A549 (cell line): ENCODE data around the gene ZNF205. TPM values are rescaled to one million over a fixed set of nuclear protein-coding genes. Genes with fewer than 3 reads are reported as not detected.
A peak's percentile ranks its signal among the peaks of the same experiment; 100 is the strongest.

Source experiments
- ATAC-seq, 2 experiments: fragments of 200-7000 bp in 1 of 2; fragments of >200 bp in 1 of 2; cut with Nextera tagmentation in 1 of 2; cut with Tn5 transposase in 1 of 2; 3 replicates each; pipeline versions ENCODE4 v1.8.0 to v1.9.1; 2018 to 2020; ENCODE audit warnings: mild to moderate bottlenecking in 1 of 2, moderate library complexity in 1 of 2
- CTCF ChIA-PET: fragments of 300-600 bp; sonication (Branson Sonifier 250); formaldehyde crosslinking; extraction: SDS; loops from one replicate; lab custom pipeline; 2021; ENCODE audit warnings: antibody characterized with exemption, inconsistent platforms; lab: Yijun Ruan, JAX
- POLR2A ChIA-PET: fragments of 350-600 bp; formaldehyde crosslinking; extraction: SDS; loops from one replicate; lab custom pipeline; 2021; ENCODE audit warnings: antibody characterized with exemption, inconsistent platforms; lab: Yijun Ruan, JAX
- DNase-seq, 2 experiments: peaks; one replicate each; pipeline versions ENCODE4 v3.0.0 to v3.0.0-alpha.2; 2011 to 2016; ENCODE audit warnings: low read depth in 1 of 2, low spot score in 1 of 2
- FAIRE-seq: peaks from 2 replicates; lab custom pipeline; 2011; peaks lifted over from hg19 to GRCh38; lab: Jason Lieb, UNC
- H3K27ac ChIP-seq, 2 experiments: fragments of >200 bp; sonication (Bioruptor Twin); formaldehyde crosslinking; 3 replicates each; pipeline ENCODE4 v1.5.1; 2016 to 2017
- H3K4me1 ChIP-seq: fragments of >200 bp; sonication (Bioruptor Twin); formaldehyde crosslinking; 3 replicates; pipeline ENCODE4 v1.6.1; 2016
- H3K4me2 ChIP-seq: fragments of >200 bp; sonication (Bioruptor Twin); formaldehyde crosslinking; 3 replicates; pipeline ENCODE4 v1.6.1; 2016
- H3K4me3 ChIP-seq: fragments of >200 bp; sonication (Bioruptor Twin); formaldehyde crosslinking; 3 replicates; pipeline ENCODE4 v1.5.1; 2016
- H3K9me3 ChIP-seq: fragments of >200 bp; sonication (Bioruptor Twin); formaldehyde crosslinking; 3 replicates; pipeline ENCODE4 v1.6.1; 2016
- BHLHE40 ChIP-seq: IDR thresholded peaks from 2 replicates; pipeline ENCODE4 v1.6.1; 2012; ENCODE audit warnings: low read depth, low read length, inconsistent platforms
- CBX2 ChIP-seq: fragments of 200-600 bp; sonication (generic); IDR thresholded peaks from 2 replicates; pipeline ENCODE4 v1.6.1; 2016; ENCODE audit warnings: low read depth, mild to moderate bottlenecking, borderline replicate concordance
- CBX8 ChIP-seq: fragments of 200-600 bp; sonication (generic); IDR thresholded peaks from 2 replicates; pipeline ENCODE4 v1.6.1; 2016
- CEBPB ChIP-seq, 2 experiments: fragments of >200 bp in 1 of 2; sonication (Bioruptor Twin) in 1 of 2; formaldehyde crosslinking in 1 of 2; IDR thresholded peaks; 2 replicates each; pipeline ENCODE4 v1.6.1; 2012 to 2016
- CHD2 ChIP-seq: fragments of 150-350 bp; IDR thresholded peaks from 2 replicates; pipeline ENCODE4 v1.6.1; 2014; ENCODE audit warnings: low read length; ENCODE audit not compliant: partially characterized antibody
- CHD4 ChIP-seq: fragments of 200-600 bp; sonication (generic); IDR thresholded peaks from 2 replicates; pipeline ENCODE4 v1.6.1; 2016; ENCODE audit warnings: antibody characterized with exemption, mild to moderate bottlenecking, borderline replicate concordance
- EHF ChIP-seq: fragments of 250-450 bp; sonication (Bioruptor Pico); IDR thresholded peaks from 2 replicates; pipeline ENCODE4 v1.5.0; 2020; ENCODE audit warnings: mild to moderate bottlenecking
- ESRRA ChIP-seq: fragments of 150-350 bp; IDR thresholded peaks from 2 replicates; pipeline ENCODE4 v1.6.1; 2014; ENCODE audit warnings: mild to moderate bottlenecking, low read length, borderline replicate concordance
- FOSB ChIP-seq: fragments of 250-450 bp; sonication (Bioruptor Pico); IDR thresholded peaks from 2 replicates; pipeline ENCODE4 v1.5.0; 2020; ENCODE audit warnings: mild to moderate bottlenecking, moderate library complexity
- FOSL2 ChIP-seq, 2 experiments: fragments of 450-650 bp in 1 of 2; fragments of >200 bp in 1 of 2; sonication (Bioruptor Twin) in 1 of 2; formaldehyde crosslinking; IDR thresholded peaks; 2 replicates each; pipeline versions ENCODE4 v1.5.0 to v1.6.1; 2016 to 2020; ENCODE audit warnings: mild to moderate bottlenecking in 1 of 2, moderate library complexity in 1 of 2
- GATA3 ChIP-seq: IDR thresholded peaks from 2 replicates; pipeline ENCODE4 v1.6.1; 2012; ENCODE audit warnings: borderline replicate concordance
- HEYL ChIP-seq: fragments of 250-450 bp; sonication (Bioruptor Pico); IDR thresholded peaks from 2 replicates; pipeline ENCODE4 v1.8.0; 2021; ENCODE audit warnings: mild to moderate bottlenecking, moderate library complexity
- HOXA7 ChIP-seq: fragments of 250-450 bp; sonication (Bioruptor Pico); IDR thresholded peaks from 2 replicates; pipeline ENCODE4 v1.5.0; 2020; ENCODE audit warnings: mild to moderate bottlenecking, moderate library complexity
- JUN ChIP-seq, 2 experiments: fragments of >200 bp; sonication (Bioruptor Twin); formaldehyde crosslinking; IDR thresholded peaks; 2 replicates in 1 of 2; 3 replicates in 1 of 2; pipeline ENCODE4 v1.6.1; 2016 to 2017
- JUNB ChIP-seq: fragments of >200 bp; sonication (Bioruptor Twin); formaldehyde crosslinking; IDR thresholded peaks from 2 replicates; pipeline ENCODE4 v1.6.1; 2016
- KDM1A ChIP-seq: fragments of 200-600 bp; sonication (generic); IDR thresholded peaks from 2 replicates; pipeline ENCODE4 v1.6.1; 2016; ENCODE audit warnings: low read depth, mild to moderate bottlenecking
- MAFK ChIP-seq: fragments of 450-650 bp; IDR thresholded peaks from 2 replicates; pipeline ENCODE4 v1.6.1; 2014; ENCODE audit not compliant: partially characterized antibody
- MYC ChIP-seq: IDR thresholded peaks from 2 replicates; pipeline ENCODE4 v1.6.1; 2012; ENCODE audit warnings: mild to moderate bottlenecking, inconsistent platforms, low read length, improper control_type of control experiment, borderline replicate concordance
- NPAS2 ChIP-seq: fragments of 250-450 bp; sonication (Bioruptor Pico); IDR thresholded peaks from 2 replicates; pipeline ENCODE4 v1.8.0; 2022; ENCODE audit warnings: mild to moderate bottlenecking, moderate library complexity, borderline replicate concordance
- NR3C1 ChIP-seq: fragments of >200 bp; sonication (Bioruptor Twin); formaldehyde crosslinking; IDR thresholded peaks from 3 replicates; pipeline ENCODE4 v1.6.1; 2017
- PHF8 ChIP-seq: fragments of 200-600 bp; sonication (generic); IDR thresholded peaks from 2 replicates; pipeline ENCODE4 v1.6.1; 2016; ENCODE audit warnings: low read depth, mild to moderate bottlenecking, antibody characterized with exemption, moderate library complexity, borderline replicate concordance
- POLR2A ChIP-seq: IDR thresholded peaks from 2 replicates; pipeline ENCODE4 v1.6.1; 2012; ENCODE audit warnings: mild to moderate bottlenecking, low read length
- RAD21 ChIP-seq, 2 experiments: fragments of >200 bp in 1 of 2; sonication (Bioruptor Twin) in 1 of 2; formaldehyde crosslinking in 1 of 2; IDR thresholded peaks in 1 of 2; conservative IDR thresholded peaks in 1 of 2; 2 replicates in 1 of 2; 3 replicates in 1 of 2; pipeline ENCODE4 v1.6.1; 2012 to 2018; ENCODE audit warnings: inconsistent platforms in 1 of 2
- RNF2 ChIP-seq: fragments of 200-600 bp; sonication (generic); IDR thresholded peaks from 2 replicates; pipeline ENCODE4 v1.6.1; 2016; ENCODE audit warnings: low read depth, mild to moderate bottlenecking, antibody characterized with exemption, moderate library complexity, borderline replicate concordance
- SMC3 ChIP-seq: fragments of >200 bp; sonication (Bioruptor Twin); formaldehyde crosslinking; IDR thresholded peaks from 3 replicates; pipeline ENCODE4 v1.6.1; 2018; ENCODE audit warnings: inconsistent platforms
- SREBF2 ChIP-seq: fragments of 450-650 bp; IDR thresholded peaks from 2 replicates; pipeline ENCODE4 v1.6.1; 2014; ENCODE audit warnings: mild to moderate bottlenecking, moderate library complexity
- TFCP2L1 ChIP-seq: fragments of 250-450 bp; sonication (Bioruptor Pico); IDR thresholded peaks from 2 replicates; pipeline ENCODE4 v1.5.0; 2021; ENCODE audit warnings: mild to moderate bottlenecking
- TP53 ChIP-seq: fragments of 250-450 bp; sonication (Bioruptor Pico); IDR thresholded peaks from 2 replicates; pipeline ENCODE4 v1.5.0; 2021; ENCODE audit warnings: mild to moderate bottlenecking, moderate library complexity
- ZC3H11A ChIP-seq: fragments of 450-650 bp; IDR thresholded peaks from 2 replicates; pipeline ENCODE4 v1.6.1; 2014; ENCODE audit warnings: antibody characterized with exemption, mild to moderate bottlenecking
- WGBS: methylation state at CpG from one replicate; pipeline ENCODE4 v1.1.6; 2017; ENCODE audit errors: missing lambda C conversion rate; 5-methylcytosine and 5-hydroxymethylcytosine counted together
- polyA plus RNA-seq, 4 experiments: library from polyadenylated mRNA; depleted of rRNA in 3 of 4; stranded (reverse); fragments of >200 nt; fragmentation: RNase III in 1 of 4; extraction: RNeasy Plus Mini Kit Qiagen cat#74134 plus additional on column Dnase treatment in 1 of 4; gene quantifications; 2 replicates in 3 of 4; 3 replicates in 1 of 4; pipeline ENCODE4 v1.2.3, GENCODE V29; 2011 to 2017
- TF ChIP-seq, protein P1 (sequence below): fragments of 250-450 bp; sonication (Bioruptor Pico); IDR thresholded peaks from 2 replicates; pipeline ENCODE4 v1.5.0; 2021; ENCODE audit warnings: mild to moderate bottlenecking, moderate library complexity, borderline replicate concordance
- TF ChIP-seq, protein P2 (sequence below): fragments of 250-450 bp; sonication (Bioruptor Pico); IDR thresholded peaks from 2 replicates; pipeline ENCODE4 v1.5.0; 2020; ENCODE audit warnings: low read depth, mild to moderate bottlenecking, moderate library complexity

ZNF205 gene
- polyA plus RNA-seq, 2 of the 4 experiments (the other 2 are of a cell fraction): 4.3 to 9.6 TPM

DNA sequence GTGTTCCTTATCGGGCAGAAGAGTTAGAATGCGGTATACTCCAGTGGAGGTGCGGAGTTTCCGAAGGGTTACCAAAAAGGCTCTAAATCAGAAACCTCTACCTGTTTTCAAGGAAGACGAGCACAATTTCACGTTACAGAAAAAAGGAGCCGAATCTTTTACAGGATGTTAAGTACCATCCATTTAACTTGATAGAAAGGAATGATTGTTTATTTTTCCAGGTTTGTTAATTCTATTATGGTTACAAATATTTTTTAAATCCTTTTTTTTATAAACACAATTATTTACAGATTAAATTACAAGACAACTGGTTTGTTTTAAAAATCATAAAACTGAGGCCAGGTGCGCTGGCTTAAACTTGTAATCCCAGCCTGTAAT, 40.6 kb downstream of the ZNF205 start:
- no peaks in the 10 kb centered on the region for H3K9me3 ChIP-seq
- ATAC-seq (peak; percentile 8 to 38), DNase-seq (no peak), FAIRE-seq (no peak)
- peaks cover 7% of the 10 kb centered on the region for H3K4me1 ChIP-seq
- CTCF ChIA-PET: interaction anchor here (0.6 to 11.2 kb wide), 14 partner anchors 9 to 54 kb away, joined by 3 to 158 read pairs (median 8); partner anchors contain the start of genes ZNF213 and ZSCAN10
- POLR2A ChIA-PET: interaction anchor here (1.7 kb wide), 1 partner anchor 8 kb away, joined by 6 read pairs; no protein-coding TSS in a partner anchor
- H3K27ac ChIP-seq: no peak overlapping the region
- H3K4me2 ChIP-seq: peak overlapping the region; percentile 16; the same call in 1 of the 3 replicates
- WGBS: 11% methylated on average over 8 of the region's 8 CpGs
- no peak overlapping the region for H3K4me3 ChIP-seq
- TF ChIP-seq HEYL (CRISPR knock-in tag) (no peak), TFCP2L1 (CRISPR knock-in tag) (peak; percentile 80), POLR2A (no peak), SREBF2 (no peak), HOXA7 (CRISPR knock-in tag) (peak; percentile 72; the same call in 1 of the 2 replicates), CBX2 (no peak), CEBPB (IDR thresholded peaks at IDR 0.05) (no peak), FOSB (CRISPR knock-in tag) (peak; percentile 92), ESRRA (no peak), KDM1A (no peak), RAD21 (conservative IDR thresholded peaks at IDR 0.05 in 1 of 2, IDR thresholded peaks at IDR 0.05 in 1 of 2) (no peak)
- TF ChIP-seq, protein P1, sequence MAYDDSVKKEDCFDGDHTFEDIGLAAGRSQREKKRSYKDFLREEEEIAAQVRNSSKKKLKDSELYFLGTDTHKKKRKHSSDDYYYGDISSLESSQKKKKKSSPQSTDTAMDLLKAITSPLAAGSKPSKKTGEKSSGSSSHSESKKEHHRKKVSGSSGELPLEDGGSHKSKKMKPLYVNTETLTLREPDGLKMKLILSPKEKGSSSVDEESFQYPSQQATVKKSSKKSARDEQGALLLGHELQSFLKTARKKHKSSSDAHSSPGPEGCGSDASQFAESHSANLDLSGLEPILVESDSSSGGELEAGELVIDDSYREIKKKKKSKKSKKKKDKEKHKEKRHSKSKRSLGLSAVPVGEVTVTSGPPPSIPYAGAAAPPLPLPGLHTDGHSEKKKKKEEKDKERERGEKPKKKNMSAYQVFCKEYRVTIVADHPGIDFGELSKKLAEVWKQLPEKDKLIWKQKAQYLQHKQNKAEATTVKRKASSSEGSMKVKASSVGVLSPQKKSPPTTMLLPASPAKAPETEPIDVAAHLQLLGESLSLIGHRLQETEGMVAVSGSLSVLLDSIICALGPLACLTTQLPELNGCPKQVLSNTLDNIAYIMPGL (CRISPR knock-in tag): no peak; the same call in 1 of the 2 replicates

DNA sequence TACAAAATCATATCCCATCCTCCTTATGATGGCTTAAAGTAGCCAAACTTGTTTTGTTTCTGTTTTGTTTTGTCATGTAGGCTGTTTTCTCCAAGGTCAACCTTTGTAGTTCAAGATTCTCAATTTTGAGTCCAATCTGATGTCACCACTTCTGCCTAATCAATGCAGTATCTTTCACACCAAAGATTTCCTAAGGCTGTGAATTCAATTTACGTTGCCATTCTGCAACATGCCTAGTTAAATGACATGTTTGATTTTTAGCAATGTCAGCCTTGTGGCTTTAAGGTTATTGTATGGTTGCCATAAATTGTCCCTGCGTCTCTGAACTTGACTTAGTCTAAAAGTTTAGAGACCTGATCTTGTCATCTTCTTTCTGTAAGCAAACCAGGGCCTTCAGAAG, 42.8 kb downstream of the ZNF205 start:
- H3K4me2 ChIP-seq: no peak overlapping the region
- no peak for ATAC-seq
- CTCF ChIA-PET: interaction anchor here (1.2 to 4.7 kb wide), 3 partner anchors 10 to 26 kb away, joined by 5 to 36 read pairs (median 12); no protein-coding TSS in a partner anchor

DNA sequence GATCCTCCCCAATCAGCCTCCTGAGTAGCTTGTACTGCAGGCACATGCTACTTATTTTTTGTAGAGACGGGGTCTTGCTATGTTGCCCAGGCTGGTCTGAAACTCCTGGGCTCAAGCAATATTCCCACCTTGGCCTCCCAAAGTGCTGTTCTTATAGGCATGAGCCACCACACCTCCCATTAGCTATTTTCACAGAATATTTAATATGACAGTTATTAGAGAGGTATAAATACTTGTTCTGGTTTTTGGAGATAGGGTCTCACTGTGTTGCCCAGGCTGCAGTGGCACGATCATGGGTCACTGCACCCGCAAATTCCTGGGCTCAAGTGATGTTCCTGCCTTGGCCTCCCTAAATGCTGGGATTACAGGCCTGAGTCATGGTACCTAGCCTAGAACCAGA, 43.6 kb downstream of the ZNF205 start:
- DNase-seq: no peak
- FAIRE-seq: no peak
- ATAC-seq: no peak
- WGBS: 93% methylated on average over 3 of the region's 3 CpGs
- H3K9me3 ChIP-seq: no peaks in the 10 kb centered on the region
- H3K27ac ChIP-seq: no peak overlapping the region
- no peaks in the 10 kb centered on the region for H3K4me1 ChIP-seq
- CTCF ChIA-PET: interaction anchor here (2.1 to 4.7 kb wide), 3 partner anchors 10 to 26 kb away, joined by 12 to 36 read pairs (median 12); no protein-coding TSS in a partner anchor
- TF ChIP-seq CBX2 (no peak), HEYL (CRISPR knock-in tag) (no peak), PHF8 (no peak), HOXA7 (CRISPR knock-in tag) (no peak), NPAS2 (CRISPR knock-in tag) (no peak), TP53 (CRISPR knock-in tag) (no peak), MYC (no peak), BHLHE40 (no peak), CEBPB (IDR thresholded peaks at IDR 0.05) (no peak), ESRRA (no peak), EHF (CRISPR knock-in tag) (no peak)
- POLR2A ChIA-PET: no interaction called here
- H3K4me3 ChIP-seq: no peak overlapping the region
- H3K4me2 ChIP-seq: no peak overlapping the region

More for the DNA sequence above, 42.8 kb downstream of the ZNF205 start:
- FAIRE-seq (no peak), DNase-seq (no peak)
- Histone ChIP-seq H3K9me3 (no peaks in the 10 kb centered on the region), H3K4me3 (no peak overlapping the region), H3K27ac (no peak overlapping the region), H3K4me1 (no peaks in the 10 kb centered on the region)
- POLR2A ChIA-PET: no interaction called here
- 48% methylated on average over 2 of the region's 2 CpGs for WGBS
- TF ChIP-seq CBX2 (no peak), TFCP2L1 (CRISPR knock-in tag) (no peak), GATA3 (no peak), MAFK (no peak), TP53 (CRISPR knock-in tag) (no peak), POLR2A (no peak), CHD2 (no peak), JUNB (no peak), RNF2 (no peak), SMC3 (no peak), NR3C1 (no peak), FOSL2 (IDR thresholded peaks at IDR 0.05) (no peak), FOSL2 (CRISPR knock-in tag; IDR thresholded peaks at IDR 0.05) (no peak), CHD4 (no peak), RAD21 (conservative IDR thresholded peaks at IDR 0.05 in 1 of 2, IDR thresholded peaks at IDR 0.05 in 1 of 2) (no peak), CBX8 (no peak), ZC3H11A (no peak), JUN (IDR thresholded peaks at IDR 0.05) (no peak)
- TF ChIP-seq, protein P2, sequence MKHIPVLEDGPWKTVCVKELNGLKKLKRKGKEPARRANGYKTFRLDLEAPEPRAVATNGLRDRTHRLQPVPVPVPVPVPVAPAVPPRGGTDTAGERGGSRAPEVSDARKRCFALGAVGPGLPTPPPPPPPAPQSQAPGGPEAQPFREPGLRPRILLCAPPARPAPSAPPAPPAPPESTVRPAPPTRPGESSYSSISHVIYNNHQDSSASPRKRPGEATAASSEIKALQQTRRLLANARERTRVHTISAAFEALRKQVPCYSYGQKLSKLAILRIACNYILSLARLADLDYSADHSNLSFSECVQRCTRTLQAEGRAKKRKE (CRISPR knock-in tag): no peak
